Esophagus (tissue), 2 donors: Measurements from ENCODE around the gene MMADHC. TPM values are rescaled to one million over a fixed set of nuclear protein-coding genes. Genes with fewer than 3 reads are reported as not detected.

Source experiments
- H3K27ac ChIP-seq, 2 donors: one replicate each; pipeline ENCODE4 v1.5.1; 2013; ENCODE audit warnings: low read depth in 2 of 2, mild to moderate bottlenecking in 2 of 2, inconsistent platforms in 1 of 2, low read length in 1 of 2, moderate library complexity in 1 of 2
- H3K27me3 ChIP-seq, 2 donors: one replicate each; pipeline ENCODE4 v1.6.1; 2013; ENCODE audit warnings: low read length in 2 of 2, control low read depth in 1 of 2, mild to moderate bottlenecking in 1 of 2; ENCODE audit not compliant: insufficient read depth in 2 of 2, control insufficient read depth in 1 of 2
- H3K36me3 ChIP-seq, 2 donors: one replicate each; pipeline ENCODE4 v1.6.1; 2013; ENCODE audit warnings: low read length in 1 of 2; ENCODE audit not compliant: control insufficient read depth in 2 of 2, insufficient read depth in 2 of 2
- H3K4me1 ChIP-seq, 2 donors: one replicate each; pipeline ENCODE4 v1.6.1; 2013; ENCODE audit warnings: low read length in 1 of 2; ENCODE audit not compliant: control insufficient read depth in 2 of 2, insufficient read depth in 2 of 2
- H3K4me3 ChIP-seq, 2 donors: one replicate each; pipeline ENCODE4 v1.5.1; 2013; ENCODE audit warnings: low read length in 2 of 2, mild to moderate bottlenecking in 2 of 2, low read depth in 1 of 2, moderate library complexity in 1 of 2
- H3K9me3 ChIP-seq, 2 donors: one replicate each; pipeline ENCODE4 v1.6.1; 2013; ENCODE audit warnings: mild to moderate bottlenecking in 2 of 2, low read depth in 1 of 2, low read length in 1 of 2, moderate library complexity in 1 of 2; ENCODE audit not compliant: control insufficient read depth in 2 of 2, insufficient read depth in 1 of 2
- WGBS, 2 donors: extraction: QIAGEN DNeasy Blood & Tissue Kit; methylation state at CpG; one replicate each; pipeline ENCODE4 v1.1.7; 2013; 5-methylcytosine and 5-hydroxymethylcytosine counted together
- polyA plus RNA-seq, 2 donors: library from polyadenylated mRNA; stranded (reverse); fragments of 200-250 nt; gene quantifications; one replicate each; pipeline ENCODE4 v1.2.3, GENCODE V29; 2013
- donor health status: healthy with polysubstance abuse.
- donor health status: Bipolar disorder and iron deficiency.

MMADHC gene
- polyA plus RNA-seq, 2 donors, result 41.0 to 89.3 TPM

- H3K9me3 ChIP-seq, result no peaks in the 10 kb centered on the region
- WGBS, 2 donors, result 92 to 93% methylated on average over 7 of the region's 7 CpGs
- no peaks in the 10 kb centered on the region for H3K4me1 ChIP-seq
Measured at GRCh38 chr2:149596471-149596870, 8.9 kb upstream of the MMADHC start.

GRCh38 chr2:149595056-149595963 is 7.7 kb upstream of the MMADHC start:
- Histone ChIP-seq H3K36me3 (no peaks in the 10 kb centered on the region), H3K4me3 (no peak overlapping the region), H3K4me1 (no peaks in the 10 kb centered on the region), H3K27ac (no peak overlapping the region), H3K27me3 (no peaks in the 10 kb centered on the region), H3K9me3 (no peaks in the 10 kb centered on the region)
- 53 to 67% methylated on average over 1 of the region's 1 CpG for WGBS, 2 donors

More at GRCh38 chr2:149596471-149596870, 8.9 kb upstream of the MMADHC start:
- no peaks in the 10 kb centered on the region for H3K36me3 ChIP-seq
- no peak overlapping the region for H3K27ac ChIP-seq
- no peak overlapping the region for H3K4me3 ChIP-seq
- no peaks in the 10 kb centered on the region for H3K27me3 ChIP-seq

- Histone ChIP-seq H3K27me3 (no peaks in the 10 kb centered on the region), H3K27ac (no peak overlapping the region), H3K9me3 (no peaks in the 10 kb centered on the region), H3K4me1 (no peaks in the 10 kb centered on the region), H3K4me3 (no peak overlapping the region), H3K36me3 (no peaks in the 10 kb centered on the region)
- WGBS, 2 donors, result 91 to 95% methylated on average over 2 of the region's 2 CpGs
Measured at GRCh38 chr2:149594411-149594810, 6.8 kb upstream of the MMADHC start.

- Histone ChIP-seq H3K4me3 (peak overlapping the region; percentile 87 to 98), H3K4me1 (peaks cover 0 to 2% of the 10 kb centered on the region in 2 donors), H3K27ac (peak overlapping the region; percentile 44 to 98), H3K9me3 (no peaks in the 10 kb centered on the region), H3K36me3 (peaks cover 0 to 2% of the 10 kb centered on the region in 2 donors), H3K27me3 (no peaks in the 10 kb centered on the region)
- WGBS, 2 donors, result 53 to 54% methylated on average over 10 of the region's 10 CpGs
Measured at GRCh38 chr2:149587950-149588487, 444 bp upstream of the MMADHC start.

GRCh38 chr2:149586898-149587219 is 716 bp downstream of the MMADHC start:
- WGBS, 2 donors, result 1% methylated on average over 7 of the region's 7 CpGs
- Histone ChIP-seq H3K4me3 (peak overlapping the region; percentile 87 to 98), H3K4me1 (peaks cover 0 to 2% of the 10 kb centered on the region in 2 donors), H3K9me3 (no peaks in the 10 kb centered on the region), H3K36me3 (peaks cover 0 to 2% of the 10 kb centered on the region in 2 donors), H3K27ac (peak overlapping the region; percentile 95 to 98), H3K27me3 (no peaks in the 10 kb centered on the region)

GRCh38 chr2:149586063-149586462 is 1.5 kb downstream of the MMADHC start:
- no peaks in the 10 kb centered on the region for H3K9me3 ChIP-seq
- H3K36me3 ChIP-seq, result peaks cover 0 to 2% of the 10 kb centered on the region in 2 donors
- WGBS, 2 donors, result 62 to 72% methylated on average over 3 of the region's 3 CpGs
- no peak overlapping the region for H3K27ac ChIP-seq
- H3K4me3 ChIP-seq, result peak overlapping the region in 1 of 2 donors; percentile 98
- H3K27me3 ChIP-seq, result no peaks in the 10 kb centered on the region
- peaks cover 0 to 2% of the 10 kb centered on the region in 2 donors for H3K4me1 ChIP-seq

GRCh38 chr2:149585166-149585885 is 2.2 kb downstream of the MMADHC start:
- 82 to 83% methylated on average over 2 of the region's 2 CpGs for WGBS, 2 donors
- Histone ChIP-seq H3K9me3 (no peaks in the 10 kb centered on the region), H3K36me3 (peaks cover 0 to 2% of the 10 kb centered on the region in 2 donors), H3K4me1 (peaks cover 0 to 2% of the 10 kb centered on the region in 2 donors), H3K27ac (no peak overlapping the region), H3K4me3 (no peak overlapping the region), H3K27me3 (no peaks in the 10 kb centered on the region)

- Histone ChIP-seq H3K9me3 (no peaks in the 10 kb centered on the region), H3K27ac (no peak overlapping the region), H3K4me1 (peaks cover 0 to 2% of the 10 kb centered on the region in 2 donors), H3K27me3 (no peaks in the 10 kb centered on the region), H3K36me3 (peaks cover 0 to 5% of the 10 kb centered on the region in 2 donors), H3K4me3 (no peak overlapping the region)
- 78 to 82% methylated on average over 7 of the region's 7 CpGs for WGBS, 2 donors
Measured at GRCh38 chr2:149579972-149580882, 7.3 kb downstream of the MMADHC start.

GRCh38 chr2:149577269-149577668 is 10.3 kb downstream of the MMADHC start:
- no peak overlapping the region for H3K27ac ChIP-seq
- H3K4me3 ChIP-seq, result no peak overlapping the region
- H3K9me3 ChIP-seq, result no peaks in the 10 kb centered on the region
- peaks cover 2 to 5% of the 10 kb centered on the region in 2 donors for H3K36me3 ChIP-seq
- H3K4me1 ChIP-seq, result no peaks in the 10 kb centered on the region
- no peaks in the 10 kb centered on the region for H3K27me3 ChIP-seq
- 90 to 95% methylated on average over 2 of the region's 2 CpGs for WGBS, 2 donors
